ENCODE results near the gene NLRX1. TPM values are rescaled to one million over a fixed set of nuclear protein-coding genes. Genes with fewer than 3 reads are reported as not detected.
"Not testable (repeated sequence)": the region's sequence is repeated elsewhere in the genome, so short reads cannot be mapped to it uniquely, and the experiment has no call there.

Gene NLRX1
- polyA plus RNA-seq, 1 of the 3 experiments (the other 2 are of a cell fraction), result 13.7 TPM

GRCh38 chr11:119189393-119189792 lies 20.9 kb downstream of the NLRX1 start:
- H3K79me2 ChIP-seq (ENCODE audit: insufficient read depth), result no peaks in the 10 kb centered on the region
- no peak overlapping the region for H3K27ac ChIP-seq (ENCODE audit: low read depth in 2 of 2, low read length in 1 of 2)
- ChIA-PET POLR2A (no interaction called here), CTCF (interaction anchor here (0.9 to 3.3 kb wide), 5 partner anchors 13 to 150 kb away, joined by 3 to 12 read pairs (median 3); no protein-coding TSS in a partner anchor)
- no peak overlapping the region for H2AFZ ChIP-seq (ENCODE audit: low read depth)
- no peak overlapping the region for H3K4me3 ChIP-seq (ENCODE audit: low read depth in 2 of 2, low read length in 1 of 2)
- H4K20me1 ChIP-seq (ENCODE audit: insufficient read depth), result no peaks in the 10 kb centered on the region
- WGBS (ENCODE audit: low lambda C conversion rate), result 73% methylated on average over 3 of the region's 4 CpGs
- no peak overlapping the region for H3K9ac ChIP-seq
- no peak for TF ChIP-seq RXRA (IDR thresholded peaks at IDR 0.05; ENCODE audit: borderline replicate concordance, low read depth)
- peaks cover 0 to 9% of the 10 kb centered on the region in 2 experiments; a peak in 1 of 4 replicates for H3K4me1 ChIP-seq (ENCODE audit: control insufficient read depth in 1 of 2, insufficient read depth in 2 of 2, low read depth in 1 of 2, low read length in 1 of 2)
- H3F3A ChIP-seq (replicated peaks; ENCODE audit: insufficient read depth), result no peaks in the 10 kb centered on the region
- H3K27me3 ChIP-seq (ENCODE audit: insufficient read depth), result no peaks in the 10 kb centered on the region
- no peaks in the 10 kb centered on the region for H3K9me2 ChIP-seq
- H3K36me3 ChIP-seq (replicated peaks in 1 of 2; ENCODE audit: control insufficient read depth in 1 of 2, insufficient read depth in 2 of 2, low read length in 1 of 2), result no peaks in the 10 kb centered on the region
- peak; percentile 6 for DNase-seq
- no peak overlapping the region for H3K4me2 ChIP-seq
- H3K9me3 ChIP-seq, result no peaks in the 10 kb centered on the region

- peak; percentile 16 for DNase-seq
- ChIA-PET CTCF (interaction anchor here (0.9 to 3.3 kb wide), 8 partner anchors 10 to 149 kb away, joined by 3 to 12 read pairs (median 4); no protein-coding TSS in a partner anchor), POLR2A (interaction anchor here (0.6 kb wide), 1 partner anchor 11 kb away, joined by 4 read pairs; no protein-coding TSS in a partner anchor)
- no peaks in the 10 kb centered on the region for H4K20me1 ChIP-seq (ENCODE audit: insufficient read depth)
- no peak overlapping the region for H3K4me3 ChIP-seq (ENCODE audit: low read depth in 2 of 2, low read length in 1 of 2)
- H3K27me3 ChIP-seq (ENCODE audit: insufficient read depth), result no peaks in the 10 kb centered on the region
- no peak for TF ChIP-seq EZH2phosphoT487 (IDR thresholded peaks at IDR 0.05; ENCODE audit: borderline replicate concordance, low read depth)
- no peak for TF ChIP-seq RXRA (IDR thresholded peaks at IDR 0.05; ENCODE audit: borderline replicate concordance, low read depth)
- no peak for TF ChIP-seq NFIC (IDR thresholded peaks at IDR 0.05; ENCODE audit: borderline replicate concordance)
- no peak for TF ChIP-seq TCF12 (IDR thresholded peaks at IDR 0.05)
- TF ChIP-seq JUND (IDR thresholded peaks at IDR 0.05), result no peak
- no peak for TF ChIP-seq RAD21 (IDR thresholded peaks at IDR 0.05; ENCODE audit: low read length)
- no peak for TF ChIP-seq NRF1 (IDR thresholded peaks at IDR 0.05; ENCODE audit: low read depth, low read length)
- WGBS (ENCODE audit: low lambda C conversion rate), result 90% methylated on average over 8 of the region's 9 CpGs
- H3K9me3 ChIP-seq, result no peaks in the 10 kb centered on the region
- no peak overlapping the region for H3K4me2 ChIP-seq
- H3K9ac ChIP-seq, result no peak overlapping the region
- no peaks in the 10 kb centered on the region for H3K9me2 ChIP-seq
- H3F3A ChIP-seq (replicated peaks; ENCODE audit: insufficient read depth), result no peaks in the 10 kb centered on the region
- no peak overlapping the region for H2AFZ ChIP-seq (ENCODE audit: low read depth)
- H3K27ac ChIP-seq (ENCODE audit: low read depth in 2 of 2, low read length in 1 of 2), result no peak overlapping the region
- H3K79me2 ChIP-seq (ENCODE audit: insufficient read depth), result no peaks in the 10 kb centered on the region
- H3K4me1 ChIP-seq (ENCODE audit: control insufficient read depth in 1 of 2, insufficient read depth in 2 of 2, low read depth in 1 of 2, low read length in 1 of 2), result peaks cover 0 to 9% of the 10 kb centered on the region in 2 experiments; a peak in 1 of 4 replicates
- no peaks in the 10 kb centered on the region for H3K36me3 ChIP-seq (replicated peaks in 1 of 2; ENCODE audit: control insufficient read depth in 1 of 2, insufficient read depth in 2 of 2, low read length in 1 of 2)
Observed at GRCh38 chr11:119190531-119190930, 22.0 kb downstream of the NLRX1 start.

- CTCF ChIA-PET, result interaction anchor here (0.7 to 3.3 kb wide), 5 partner anchors 14 to 132 kb away, joined by 3 to 12 read pairs (median 4); partner anchors contain the start of gene CBL
- H3K36me3 ChIP-seq (replicated peaks in 1 of 2; ENCODE audit: control insufficient read depth in 1 of 2, insufficient read depth in 2 of 2, low read length in 1 of 2); H3K4me1 ChIP-seq (ENCODE audit: control insufficient read depth in 1 of 2, insufficient read depth in 2 of 2, low read depth in 1 of 2, low read length in 1 of 2); H3K9me3 ChIP-seq; H3K4me3 ChIP-seq (ENCODE audit: low read depth in 2 of 2, low read length in 1 of 2); H3K9me2 ChIP-seq; H4K20me1 ChIP-seq (ENCODE audit: insufficient read depth); H3K4me2 ChIP-seq; DNase-seq; H3K79me2 ChIP-seq (ENCODE audit: insufficient read depth); H2AFZ ChIP-seq (ENCODE audit: low read depth); H3K9ac ChIP-seq; H3K27me3 ChIP-seq (ENCODE audit: insufficient read depth); H3K27ac ChIP-seq (ENCODE audit: low read depth in 2 of 2, low read length in 1 of 2); H3F3A ChIP-seq (replicated peaks; ENCODE audit: insufficient read depth): not testable (repeated sequence)
- POLR2A ChIA-PET, result interaction anchor here (0.6 kb wide), 1 partner anchor 12 kb away, joined by 4 read pairs; no protein-coding TSS in a partner anchor
- 83% methylated on average over 14 of the region's 14 CpGs for WGBS (ENCODE audit: low lambda C conversion rate)
Observed at GRCh38 chr11:119191265-119191664, 22.7 kb downstream of the NLRX1 start.
